ENCODE data around the gene FLOT1. TPM values are rescaled to one million over a fixed set of nuclear protein-coding genes. Genes with fewer than 3 reads are reported as not detected.

The FLOT1 gene
- total RNA-seq, 1 donor from 2014 or later = 175 TPM

DNA sequence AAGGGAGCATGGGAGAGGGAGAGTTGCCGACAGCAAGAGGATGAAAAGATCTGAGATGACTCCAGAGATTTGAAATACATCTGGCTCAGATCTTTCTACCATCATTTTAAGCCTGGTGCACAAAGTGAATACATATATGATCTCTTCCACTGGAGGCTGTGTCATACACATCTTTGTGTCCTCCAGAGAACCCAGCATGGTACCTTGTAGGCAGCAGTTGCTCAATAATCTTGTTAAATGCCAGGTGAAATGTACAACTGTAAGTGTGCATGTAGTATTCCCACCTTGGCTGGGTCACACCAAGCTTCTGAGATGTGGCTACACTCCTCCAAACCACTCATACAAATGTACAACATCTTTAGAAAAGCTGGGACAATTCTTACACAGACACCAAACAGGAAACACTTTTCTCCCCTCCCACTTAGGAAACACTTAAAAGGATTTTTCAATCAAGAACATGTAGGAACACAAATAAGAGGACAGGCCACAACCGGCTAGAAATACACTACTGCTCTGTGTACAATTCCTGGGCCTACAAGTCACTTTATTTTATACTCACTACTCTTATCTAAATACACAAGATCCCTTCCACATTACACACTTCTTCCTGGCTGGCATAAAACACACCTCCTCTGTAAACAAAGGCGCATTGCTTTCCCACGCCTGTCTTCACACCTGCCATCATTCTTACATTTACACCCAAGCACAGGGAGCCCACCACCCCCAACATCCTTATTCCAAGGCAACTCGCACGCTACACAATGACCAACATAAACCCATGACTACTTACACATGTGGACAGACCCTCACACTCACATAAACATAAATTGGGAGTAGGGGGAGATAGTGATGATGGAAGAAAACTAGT, 5.6 kb upstream of the FLOT1 start:
- DNase-seq (ENCODE audit: low read depth) = no peak

DNA sequence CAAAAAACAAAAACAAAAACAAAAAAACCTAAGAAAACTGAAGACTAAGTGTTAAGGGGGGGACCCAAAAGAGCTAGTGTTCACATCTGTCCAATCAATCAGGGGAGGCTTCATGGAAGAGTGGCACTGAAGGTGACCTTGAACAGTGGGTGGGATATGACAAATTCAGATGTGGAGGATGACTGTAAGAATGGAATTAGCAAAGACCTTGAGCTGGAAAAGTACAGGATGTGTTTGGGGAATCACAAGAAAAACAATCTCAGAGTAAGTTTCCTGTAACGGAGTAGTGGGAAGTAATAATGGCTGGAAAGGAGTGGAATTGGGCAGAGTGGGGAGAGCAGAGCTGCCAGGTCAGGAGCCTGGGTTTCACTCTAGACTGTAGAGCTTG, 4.8 kb upstream of the FLOT1 start:
- no peak for DNase-seq (ENCODE audit: low read depth)

DNA sequence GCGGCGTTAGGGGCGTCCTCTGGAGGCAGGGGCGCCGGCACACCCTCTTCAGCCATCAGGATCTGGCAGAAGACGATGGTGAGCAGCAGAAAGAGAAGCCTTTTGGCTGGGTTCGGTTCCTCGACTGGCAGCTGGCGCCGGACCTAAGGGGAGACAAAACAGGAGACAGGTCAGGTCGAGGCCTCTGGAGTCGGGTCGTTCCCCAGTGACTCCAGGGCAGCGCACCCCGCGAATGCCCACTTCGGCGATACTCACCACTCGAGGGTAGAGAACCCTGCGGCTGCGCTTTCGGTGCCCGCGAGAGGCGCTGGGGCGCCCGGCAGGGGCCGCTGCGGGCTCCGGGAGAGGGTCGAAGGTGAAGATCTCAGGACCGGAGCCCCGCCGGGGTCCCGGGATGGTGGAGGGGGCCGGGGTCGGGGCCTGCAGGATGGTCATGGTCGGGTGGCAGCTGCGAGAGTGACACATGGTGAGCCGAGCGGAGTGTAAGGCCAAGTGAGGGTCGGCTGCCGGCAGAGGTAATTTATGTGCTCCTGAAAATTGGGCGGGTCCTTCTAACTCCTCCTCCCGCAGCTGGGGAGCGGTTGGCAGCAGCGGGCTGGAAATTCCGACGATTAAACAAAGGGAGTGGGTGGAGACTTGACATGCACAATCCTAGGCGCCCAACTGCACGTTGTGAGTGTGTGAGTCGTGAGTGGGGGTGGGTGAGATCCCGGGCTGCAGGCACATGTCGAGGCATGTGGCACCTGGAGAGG, 1.7 kb upstream of the FLOT1 start, which contains the start of gene IER3:
Gene IER3 (minus strand): TSS at position 494 of the 752 bp plus-strand sequence. CDS start 29 bp downstream, at position 465.
- DNase-seq (ENCODE audit: low read depth) = peak; percentile 91

DNA sequence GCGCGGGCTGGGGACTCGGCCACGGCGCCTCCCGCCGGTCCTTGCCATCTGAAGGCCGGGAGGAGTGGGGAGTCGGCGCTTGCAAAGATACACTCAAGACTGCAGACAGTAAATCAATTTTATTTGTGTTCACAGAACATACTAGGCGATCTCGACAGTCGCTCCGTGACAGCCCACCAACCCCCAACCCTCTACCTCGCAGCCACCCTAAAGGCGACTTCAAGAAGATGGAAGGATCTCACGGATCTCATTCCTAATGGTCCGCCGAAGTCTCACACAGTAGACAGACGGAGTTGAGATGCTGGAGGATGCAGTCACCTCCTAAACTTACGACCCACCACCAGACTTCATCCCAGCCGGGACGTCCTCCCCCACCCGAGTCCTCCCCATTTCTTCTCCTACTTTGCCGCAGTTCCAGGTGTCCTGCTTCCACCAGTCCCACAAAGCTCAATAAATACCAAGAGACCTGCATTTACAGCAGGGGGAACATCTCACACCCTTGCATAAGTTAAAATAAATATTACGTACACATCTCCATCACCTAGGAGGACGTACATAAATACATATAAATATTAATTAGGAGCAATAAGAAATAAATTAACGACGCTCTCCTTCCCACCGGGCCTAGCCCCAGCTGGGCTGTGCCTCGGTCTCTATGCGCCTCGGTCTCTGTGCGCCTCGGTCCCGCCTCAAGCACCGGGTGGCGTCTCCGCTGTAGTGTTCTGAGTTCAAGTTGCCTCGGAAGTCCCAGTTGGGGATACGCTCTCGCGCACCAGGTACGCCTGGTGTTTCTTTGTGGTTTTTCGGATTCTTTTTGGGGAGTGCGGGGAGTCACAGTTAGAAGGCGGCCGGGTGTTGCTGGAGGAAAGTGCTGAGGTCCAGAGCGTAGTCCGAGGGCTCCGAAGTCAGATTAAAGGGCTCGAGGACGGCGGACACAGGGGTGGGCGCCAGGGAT, 889 bp upstream of the FLOT1 start:
- DNase-seq (ENCODE audit: low read depth) = peak; percentile 40

DNA sequence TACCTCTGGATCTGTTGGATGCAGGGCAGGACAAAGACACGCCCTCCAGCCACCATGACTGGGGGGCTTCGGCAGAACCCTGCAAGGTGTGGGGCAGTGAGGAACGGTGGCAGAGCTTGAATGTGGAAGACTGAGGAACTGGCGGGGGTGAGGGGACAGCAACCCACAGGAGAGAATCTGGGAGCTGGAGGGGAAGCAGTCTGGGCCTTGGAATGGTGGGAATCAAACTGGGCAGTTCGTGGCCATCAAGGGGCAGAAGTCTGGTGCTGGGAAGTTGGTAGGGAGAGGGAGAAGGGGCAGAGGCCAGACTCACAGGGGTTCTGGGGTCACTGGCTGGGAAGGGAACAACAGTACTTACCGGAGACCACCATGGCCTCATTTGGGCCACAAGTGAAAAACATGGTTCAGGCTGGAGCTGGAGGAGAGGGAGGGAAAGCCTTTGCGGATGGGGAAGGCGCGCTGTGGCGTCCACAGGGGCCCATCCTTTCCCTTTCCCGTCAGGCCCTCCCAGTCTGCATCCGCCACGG, 635 bp downstream of the FLOT1 start:
- no peak for DNase-seq (ENCODE audit: low read depth)

DNA sequence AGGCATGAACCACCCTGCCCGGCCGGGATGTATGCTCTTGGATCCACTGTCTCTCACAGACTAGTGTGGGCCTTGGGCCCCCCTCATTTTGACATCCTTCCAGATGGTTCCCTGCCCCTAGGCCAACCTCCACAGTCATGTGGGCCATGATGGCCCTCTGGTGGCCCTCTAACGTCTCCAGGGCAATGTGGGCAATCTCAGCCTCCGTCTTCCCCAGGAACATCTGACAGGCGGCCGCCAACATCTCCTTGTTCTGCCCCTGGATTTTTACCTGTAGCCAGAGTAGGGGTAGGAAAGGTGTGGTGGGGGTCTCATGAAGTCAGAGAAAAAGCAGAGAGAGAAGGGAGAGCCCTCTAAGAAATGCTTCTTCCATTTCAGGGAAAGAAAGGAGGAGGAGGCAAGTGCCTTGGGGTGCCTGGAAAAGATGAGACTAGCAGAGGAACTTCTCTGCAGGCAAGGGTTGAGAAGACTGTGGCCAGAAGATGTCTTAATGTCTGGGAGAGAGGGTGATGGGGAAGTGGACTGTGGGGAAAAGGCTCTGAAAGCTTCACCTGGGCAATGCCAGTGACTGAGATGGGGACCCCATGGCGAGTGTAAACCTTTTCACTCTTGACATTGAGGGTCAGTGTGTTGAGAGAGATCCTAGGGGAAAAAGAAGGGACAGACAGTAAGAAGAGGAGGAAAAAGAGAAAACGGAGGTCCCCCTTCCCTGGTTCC, 1.3 kb downstream of the FLOT1 start:
- DNase-seq (ENCODE audit: low read depth) = no peak

DNA sequence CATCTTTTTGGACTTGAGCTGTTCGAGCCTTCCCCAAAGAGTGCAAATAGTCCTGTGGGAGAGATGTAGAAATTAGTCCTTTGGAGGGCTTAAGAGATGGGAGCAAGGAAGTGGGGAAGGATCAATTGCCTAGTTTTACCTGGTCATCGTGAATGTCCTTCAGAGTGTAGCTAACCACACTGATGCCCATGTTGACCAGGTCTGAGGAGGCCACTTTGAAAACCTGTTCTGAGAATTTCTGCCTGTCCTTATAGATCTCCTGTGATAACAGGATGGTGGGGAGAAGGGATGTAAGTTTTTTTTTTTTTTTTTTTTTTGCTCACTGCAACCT, 2.0 kb downstream of the FLOT1 start:
- no peak for DNase-seq (ENCODE audit: low read depth)

DNA sequence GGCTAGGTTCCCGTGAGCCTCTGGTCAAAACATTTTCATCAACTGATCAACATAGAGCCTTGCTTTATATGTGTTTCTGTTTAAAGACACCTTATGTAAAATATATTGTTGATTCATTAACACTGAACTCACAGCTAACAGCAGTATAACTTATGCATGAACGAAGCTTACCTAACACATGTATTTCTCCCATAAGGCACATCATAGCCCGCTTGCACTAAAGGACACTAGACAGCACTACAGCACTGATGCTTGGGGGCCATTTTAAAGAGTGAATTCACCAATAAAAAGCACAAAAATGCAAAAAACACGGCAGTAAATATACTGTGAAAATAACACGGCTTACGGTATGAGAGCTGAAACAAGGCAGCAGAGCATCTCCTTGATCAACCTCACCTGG, 4.0 kb downstream of the FLOT1 start:
- DNase-seq (ENCODE audit: low read depth) = no peak

DNA sequence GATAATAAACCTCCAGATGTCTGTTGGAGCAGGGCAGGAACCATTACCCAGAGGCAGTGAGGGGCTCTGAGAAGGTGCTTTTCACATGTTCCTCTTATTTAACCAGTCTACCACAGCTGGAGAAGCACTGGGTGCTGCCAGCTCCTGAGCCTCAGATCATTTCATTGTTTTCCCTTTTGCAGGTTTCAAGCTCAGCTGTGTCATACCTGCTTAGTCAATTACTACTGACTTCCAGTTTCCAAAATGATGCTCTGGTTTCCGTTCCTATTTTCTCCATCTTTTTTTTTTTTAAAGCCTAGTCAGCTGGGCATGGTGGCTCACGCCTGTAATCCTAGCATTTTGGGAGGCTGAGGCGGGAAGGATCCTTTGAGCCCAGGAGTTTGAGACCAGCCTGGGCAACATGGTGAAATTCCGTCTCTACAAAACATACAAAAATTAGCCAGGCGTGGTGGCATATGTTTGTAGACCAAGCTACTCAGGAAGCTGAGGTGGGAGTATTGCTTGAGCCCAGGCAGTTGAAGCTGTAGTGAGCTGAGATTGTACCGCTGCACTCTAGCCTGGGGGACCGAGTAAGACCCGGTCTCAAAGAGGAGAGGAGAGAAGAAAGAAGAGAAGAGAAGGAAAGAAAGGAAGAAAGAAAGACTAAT, 6.7 kb downstream of the FLOT1 start:
- DNase-seq (ENCODE audit: low read depth) = no peak

DNA sequence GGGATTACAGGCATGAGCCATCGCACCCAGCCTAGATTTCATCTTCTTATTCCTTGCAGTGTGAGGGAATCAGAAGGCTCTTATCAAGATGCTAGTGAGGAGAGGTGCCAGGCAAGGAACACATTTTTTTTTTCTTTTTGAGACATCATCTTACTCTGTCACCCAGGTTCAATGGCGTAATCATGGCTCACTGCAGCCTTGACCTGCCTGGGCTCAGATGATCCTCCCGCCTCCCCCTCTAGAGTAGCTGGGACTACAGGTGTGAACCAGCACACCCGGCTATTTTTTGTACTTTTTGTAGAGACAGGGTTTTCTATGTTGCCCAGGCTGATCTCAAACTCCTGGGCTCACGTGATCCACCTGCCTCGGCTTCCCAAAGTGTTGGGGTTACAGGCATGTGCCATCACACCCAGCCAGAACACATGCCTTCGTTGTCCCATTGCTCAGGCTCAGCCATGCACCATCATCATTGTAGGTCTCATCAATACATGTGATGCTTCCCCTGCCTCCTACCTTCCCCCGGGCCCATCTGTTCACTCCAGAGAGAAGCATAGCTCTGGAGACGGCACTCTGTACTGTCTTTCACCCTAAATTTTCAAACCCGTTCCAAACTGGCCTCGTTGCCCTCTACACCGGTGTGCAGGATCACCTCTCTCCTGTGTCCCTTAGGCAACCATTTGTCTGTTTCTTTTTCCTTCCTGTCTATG, 10.1 kb downstream of the FLOT1 start:
- DNase-seq (ENCODE audit: low read depth) = no peak

DNA sequence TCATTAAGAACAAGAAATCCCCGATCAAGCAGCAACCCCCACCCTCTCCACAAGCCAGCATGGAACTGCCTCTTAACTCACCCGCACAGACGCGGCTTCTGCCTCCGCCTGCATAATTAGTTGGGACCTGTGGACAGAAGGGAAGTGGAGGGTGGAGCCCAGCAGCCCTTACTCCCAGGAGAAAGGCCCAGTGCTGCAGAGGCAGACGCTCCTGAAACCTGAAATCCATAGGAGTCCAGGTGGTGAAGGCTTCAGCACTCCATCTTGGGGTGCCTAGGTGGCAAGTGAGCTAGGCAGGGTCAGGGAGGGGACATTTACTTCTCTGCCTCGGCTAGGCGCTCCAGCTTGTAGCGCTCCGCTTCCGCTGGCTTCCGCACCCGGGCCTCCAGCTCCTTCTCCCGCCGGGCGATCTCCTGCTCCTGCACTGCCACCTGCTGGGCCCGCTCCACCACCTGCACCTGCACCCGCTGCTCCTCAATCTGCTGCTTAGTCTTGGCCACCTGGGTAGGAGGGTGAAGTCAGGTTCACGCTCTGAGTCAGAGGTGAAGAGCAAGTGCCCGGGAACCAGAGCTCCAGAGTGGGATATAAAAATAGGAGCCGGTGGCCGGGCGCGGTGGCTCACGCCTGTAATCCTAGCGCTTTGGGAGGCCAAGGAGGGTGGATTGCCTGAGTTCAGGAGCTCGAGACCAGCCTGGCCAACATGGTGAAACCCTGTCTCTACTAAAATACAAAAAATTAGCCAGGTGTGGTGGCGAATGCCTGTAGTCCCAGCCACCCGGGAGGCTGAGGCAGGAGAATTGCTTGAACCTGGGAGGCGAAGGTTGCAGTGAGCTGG, 11.7 kb downstream of the FLOT1 start:
- no peak for DNase-seq (ENCODE audit: low read depth)

DNA sequence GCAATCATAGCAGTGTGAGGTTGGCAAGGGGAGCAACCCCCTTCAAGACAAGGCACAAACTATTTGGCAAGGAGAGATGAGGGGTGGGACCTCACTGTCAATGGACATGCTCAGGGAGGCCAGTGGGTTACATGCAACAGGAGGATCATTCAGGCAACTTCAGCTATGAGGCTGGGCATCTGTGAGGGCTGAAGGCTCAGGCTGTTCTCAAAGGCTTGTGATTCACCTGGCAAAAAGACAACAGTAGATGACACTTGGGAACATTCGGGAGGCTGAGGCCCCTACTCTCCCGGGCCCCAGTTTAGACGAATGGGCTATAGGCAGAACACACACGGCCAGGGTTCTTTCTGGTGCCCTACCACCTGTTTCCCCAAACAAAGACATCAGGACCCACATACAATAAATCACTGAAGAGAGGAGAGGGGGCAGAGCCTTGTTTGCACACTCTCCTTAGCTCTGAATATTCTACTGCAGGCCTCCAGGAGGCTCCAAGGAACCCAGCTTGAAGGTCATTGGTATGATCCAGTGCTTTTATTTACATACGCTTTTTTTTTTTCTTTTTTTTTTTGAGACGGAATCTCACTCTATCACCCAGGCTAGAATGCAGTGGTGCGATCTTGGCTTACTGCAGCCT, 14.4 kb downstream of the FLOT1 start:
- DNase-seq (ENCODE audit: low read depth) = no peak

DNA sequence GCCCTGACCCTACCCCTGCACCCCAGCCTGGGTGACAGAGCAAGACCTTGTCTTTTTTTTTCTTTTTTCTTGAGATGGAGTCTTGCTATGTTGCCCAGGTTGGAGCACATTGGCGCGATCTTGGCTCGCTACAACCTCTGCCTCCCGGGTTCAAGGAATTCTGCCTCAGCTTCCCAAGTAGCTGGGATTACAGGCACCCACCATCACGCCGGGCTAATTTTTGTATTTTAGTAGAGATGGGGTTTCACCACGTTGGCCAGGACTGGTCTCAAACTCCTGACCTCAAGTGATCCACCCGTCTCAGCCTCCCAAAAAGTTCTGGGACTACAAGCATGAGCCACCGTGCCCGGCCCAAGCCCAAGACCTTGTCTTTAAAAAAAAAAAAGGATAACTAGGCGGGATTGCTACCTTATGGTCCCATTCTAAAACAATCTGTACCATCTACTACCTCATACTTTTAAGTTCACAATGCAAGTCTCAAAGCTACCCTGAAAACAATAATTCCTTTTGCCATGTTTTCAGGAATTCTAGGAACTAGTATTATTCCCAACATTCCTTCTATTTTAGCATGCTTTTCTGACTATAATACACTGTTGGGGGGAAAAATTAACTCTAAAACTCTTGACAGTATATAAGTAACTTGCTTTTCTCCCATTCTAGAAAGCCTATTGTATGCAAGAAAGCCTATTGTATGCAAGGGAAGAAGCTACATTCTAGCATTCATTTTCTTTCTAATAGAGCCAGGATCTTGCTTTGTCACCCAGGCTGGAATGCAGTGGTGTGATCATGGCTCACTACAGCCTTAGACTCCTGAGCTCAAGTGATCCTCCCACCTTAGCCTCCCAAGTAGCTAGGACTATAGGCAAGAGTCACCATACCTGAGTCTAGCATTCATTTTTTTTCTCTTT, 15.7 kb downstream of the FLOT1 start:
- no peak for DNase-seq (ENCODE audit: low read depth)

DNA sequence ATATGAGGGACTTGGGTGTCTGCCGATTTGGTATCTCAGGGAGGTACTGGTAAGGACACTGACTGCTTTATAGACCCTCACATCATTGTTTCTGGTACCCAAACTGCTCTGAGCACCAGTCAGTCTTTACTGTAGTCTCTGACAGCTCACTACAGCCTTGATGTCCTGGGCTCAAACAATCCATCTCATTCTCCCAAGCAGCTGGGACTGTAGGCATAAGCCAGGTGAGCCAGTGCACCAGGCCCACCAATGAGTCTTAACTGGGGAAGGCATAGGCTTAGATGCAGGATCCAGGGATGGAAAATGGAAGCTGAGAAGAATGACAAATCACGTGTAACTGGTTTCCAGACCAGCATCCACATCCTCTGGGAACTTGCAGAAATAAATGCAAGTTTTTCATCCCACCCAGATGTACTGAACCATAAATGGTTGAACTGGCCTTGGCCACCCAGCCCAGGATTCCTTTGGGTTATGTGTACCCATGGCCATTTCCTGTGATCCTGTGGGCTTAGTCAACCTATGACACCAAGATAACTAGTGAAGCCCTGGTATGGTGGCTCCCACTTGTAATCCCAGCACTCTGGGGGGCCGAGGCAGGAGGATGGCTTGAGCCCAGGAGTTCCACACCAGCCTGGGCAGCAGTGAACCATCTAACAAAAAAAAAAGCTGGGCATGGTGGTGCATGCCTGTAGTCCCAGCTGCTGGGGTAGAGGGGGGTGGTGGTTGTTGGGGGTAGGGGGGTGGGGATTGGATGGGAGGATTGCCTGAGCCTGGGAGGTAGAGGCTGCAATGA, 16.6 kb downstream of the FLOT1 start:
- no peak for DNase-seq (ENCODE audit: low read depth)

DNA sequence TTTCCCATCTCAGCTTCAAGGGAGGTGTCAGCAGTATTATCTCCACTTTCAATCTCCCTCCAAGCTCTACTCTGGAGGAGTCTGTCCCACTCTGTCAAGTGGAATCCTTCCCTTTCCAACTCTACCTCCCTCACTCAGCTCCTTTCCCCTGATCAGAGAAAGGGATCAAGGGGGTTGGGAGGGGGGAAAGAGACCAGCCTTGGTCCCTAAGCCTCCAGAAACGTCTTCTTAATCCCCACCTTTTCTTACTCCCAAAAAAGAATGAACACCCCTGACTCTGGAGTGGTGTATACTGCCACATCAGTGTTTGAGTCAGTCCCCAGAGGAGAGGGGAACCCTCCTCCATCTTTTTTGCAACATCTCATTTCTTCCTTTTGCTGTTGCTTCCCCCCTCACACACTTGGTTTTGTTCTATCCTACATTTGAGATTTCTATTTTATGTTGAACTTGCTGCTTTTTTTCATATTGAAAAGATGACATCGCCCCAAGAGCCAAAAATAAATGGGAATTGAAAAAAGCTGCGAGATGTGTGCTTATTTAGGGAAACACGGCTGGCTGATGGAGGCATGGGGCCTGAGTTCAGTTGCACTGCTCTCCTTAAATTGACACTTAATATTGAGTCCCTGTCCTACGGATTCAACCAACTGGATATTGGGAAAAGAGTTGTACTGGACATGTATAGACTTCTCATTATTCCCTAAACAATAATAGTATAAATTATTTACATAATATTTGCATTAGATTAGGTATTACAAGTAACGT, 17.4 kb downstream of the FLOT1 start:
- no peak for DNase-seq (ENCODE audit: low read depth)
